GM12878 (cell line): ENCODE results near the gene ATP1B1. TPM values are rescaled to one million over a fixed set of nuclear protein-coding genes. Genes with fewer than 3 reads are reported as not detected.

Experiments used
- ATAC-seq: fragments of 200-7000 bp; cut with Tn5 transposase; 3 replicates; pipeline ENCODE4 v1.9.1; 2020; ENCODE audit warnings: mild to moderate bottlenecking, moderate library complexity
- BruUV-seq: library from RNA; stranded (reverse); fragments of 400-500 nt; replicated peaks from 2 replicates; lab custom pipeline; 2021; lab: Mats Ljungman, UMichigan
- CTCF ChIA-PET: fragments of 300-600 bp; sonication (Branson Sonifier 250); formaldehyde crosslinking; extraction: SDS; loops from one replicate; lab custom pipeline; 2021; ENCODE audit warnings: inconsistent platforms; lab: Yijun Ruan, JAX
- POLR2A ChIA-PET: fragments of 350-600 bp; formaldehyde crosslinking; extraction: SDS; loops from one replicate; lab custom pipeline; 2021; ENCODE audit warnings: inconsistent platforms; lab: Charles Lee
- RAD21 ChIA-PET: fragments of 300-600 bp; sonication (Branson Sonifier 250); formaldehyde crosslinking; loops from one replicate; lab custom pipeline; 2023; ENCODE audit warnings: antibody characterized with exemption; ENCODE audit not compliant: unreplicated experiment; lab: Charles Lee
- SMC1A ChIA-PET: fragments of 300-600 bp; sonication (Branson Sonifier 250); formaldehyde crosslinking; loops from one replicate; lab custom pipeline; 2023; ENCODE audit not compliant: unreplicated experiment, uncharacterized antibody; lab: Charles Lee
- DNase-seq: peaks from one replicate; pipeline ENCODE4 v3.0.0-alpha.2; 2011; ENCODE audit warnings: low read depth, low spot score
- FAIRE-seq: peaks from 3 replicates; lab custom pipeline; 2011; peaks lifted over from hg19 to GRCh38; lab: Jason Lieb, UNC
- H2AFZ ChIP-seq: 2 replicates; pipeline ENCODE4 v1.6.0; 2011; ENCODE audit warnings: low read depth, low read length, control low read depth; ENCODE audit not compliant: control insufficient read depth
- H3K27ac ChIP-seq: 2 replicates; pipeline ENCODE4 v1.5.1; 2011; ENCODE audit warnings: control low read depth; ENCODE audit not compliant: control insufficient read depth, insufficient read depth
- H3K27me3 ChIP-seq, 2 experiments: replicated peaks in 1 of 2; 2 replicates each; pipeline versions ENCODE4 v1.6.0 to v1.6.1; 2011; ENCODE audit warnings: low read length in 1 of 2; ENCODE audit not compliant: control insufficient read depth in 2 of 2, insufficient read depth in 2 of 2
- H3K36me3 ChIP-seq, 2 experiments: 2 replicates each; pipeline ENCODE4 v1.5.1; 2011; ENCODE audit warnings: low read length in 1 of 2; ENCODE audit not compliant: control insufficient read depth in 2 of 2, insufficient read depth in 2 of 2
- H3K4me1 ChIP-seq: 2 replicates; pipeline ENCODE4 v1.6.1; 2011; ENCODE audit warnings: mild to moderate bottlenecking, low read length, moderate library complexity, mixed read lengths; ENCODE audit not compliant: control insufficient read depth, insufficient read depth
- H3K4me2 ChIP-seq: 2 replicates; pipeline ENCODE4 v1.6.0; 2011; ENCODE audit warnings: control low read depth; ENCODE audit not compliant: control insufficient read depth, insufficient read depth
- H3K4me3 ChIP-seq: fragments of 200-600 bp; sonication (generic); 2 replicates; pipeline ENCODE4 v1.5.1; 2016
- H3K79me2 ChIP-seq: 2 replicates; pipeline ENCODE4 v1.6.0; 2011; ENCODE audit warnings: low read length; ENCODE audit not compliant: control insufficient read depth, insufficient read depth
- H3K9ac ChIP-seq: 2 replicates; pipeline ENCODE4 v1.8.0; 2011; ENCODE audit warnings: low read length, control low read depth, mixed read lengths; ENCODE audit not compliant: control insufficient read depth, insufficient read depth
- H3K9me3 ChIP-seq: replicated peaks from 3 replicates; pipeline ENCODE4 v1.5.1; 2011; ENCODE audit warnings: mild to moderate bottlenecking, low read length; ENCODE audit not compliant: control insufficient read depth, insufficient read depth
- H4K20me1 ChIP-seq: 2 replicates; pipeline ENCODE4 v1.6.0; 2011; ENCODE audit not compliant: control insufficient read depth, insufficient read depth
- ATF7 ChIP-seq: fragments of 450-650 bp; IDR thresholded peaks from 2 replicates; pipeline ENCODE4 v1.6.1; 2016; ENCODE audit warnings: low read depth, mild to moderate bottlenecking
- BRCA1 ChIP-seq: IDR thresholded peaks from 2 replicates; pipeline ENCODE4 v1.6.1; 2011; ENCODE audit warnings: low read depth, low read length, improper control_type of control experiment
- CREB1 ChIP-seq: IDR thresholded peaks from 2 replicates; pipeline ENCODE4 v1.6.1; 2012; ENCODE audit warnings: low read depth, mild to moderate bottlenecking, inconsistent platforms
- CREM ChIP-seq: IDR thresholded peaks from 2 replicates; pipeline ENCODE4 v1.6.1; 2014; ENCODE audit warnings: antibody characterized with exemption, low read depth
- E4F1 ChIP-seq: fragments of 450-650 bp; IDR thresholded peaks from 2 replicates; pipeline ENCODE4 v1.6.1; 2018; ENCODE audit warnings: borderline replicate concordance, mild to moderate bottlenecking; ENCODE audit not compliant: partially characterized antibody
- IKZF1 ChIP-seq: fragments of 450-650 bp; conservative IDR thresholded peaks from 2 replicates; pipeline ENCODE4 v1.6.1; 2017; ENCODE audit warnings: antibody characterized with exemption, mild to moderate bottlenecking
- IKZF2 ChIP-seq, 2 experiments: fragments of 450-650 bp; IDR thresholded peaks; 2 replicates each; pipeline ENCODE4 v1.6.1; 2017; ENCODE audit warnings: mild to moderate bottlenecking in 2 of 2, moderate library complexity in 2 of 2
- IRF4 ChIP-seq: IDR thresholded peaks from 2 replicates; pipeline ENCODE4 v1.6.1; 2011; ENCODE audit warnings: low read depth, low read length
- JUNB ChIP-seq: IDR thresholded peaks from 2 replicates; pipeline ENCODE4 v1.6.1; 2016; ENCODE audit warnings: antibody characterized with exemption, mild to moderate bottlenecking
- NKRF ChIP-seq: fragments of 450-650 bp; conservative IDR thresholded peaks from 2 replicates; pipeline ENCODE4 v1.6.1; 2017; ENCODE audit warnings: mild to moderate bottlenecking, moderate library complexity
- NR2F1 ChIP-seq: fragments of 450-650 bp; conservative IDR thresholded peaks from 2 replicates; pipeline ENCODE4 v1.6.1; 2017; ENCODE audit warnings: mild to moderate bottlenecking
- PKNOX1 ChIP-seq: fragments of 450-650 bp; IDR thresholded peaks from 2 replicates; pipeline ENCODE4 v1.6.1; 2016; ENCODE audit warnings: mild to moderate bottlenecking
- WGBS: methylation state at CpG from one replicate; pipeline ENCODE4 v1.1.6; 2016; ENCODE audit warnings: low lambda C conversion rate; ENCODE audit not compliant: insufficient replicate concordance, insufficient coverage; ENCODE audit errors: missing lambda C conversion rate; 5-methylcytosine and 5-hydroxymethylcytosine counted together
- in situ Hi-C: fragments of 300-500 bp; cut with MboI; formaldehyde crosslinking; loops from 9 replicates; pipeline ENCODE4 v1.14.3; 2018; ENCODE audit warnings: mixed read lengths
- intact Hi-C: fragments of 100-400 bp; cut with micrococcal nuclease; formaldehyde crosslinking; loops from one replicate; pipeline ENCODE4 v1.14.2; 2022; ENCODE audit not compliant: unreplicated experiment
- polyA plus RNA-seq, 11 experiments: library from polyadenylated mRNA; depleted of rRNA in 4 of 11; unstranded in 6 of 11; stranded (reverse) in 5 of 11; fragments of >200 nt; fragmentation: Nextera tagmentation in 4 of 11; fragmentation: Illumina TruSeq in 1 of 11; extraction: Ambion mirVana in 4 of 11; extraction: Trizol in 1 of 11; gene quantifications; 1 replicate in 1 of 11; 2 replicates in 10 of 11; pipeline versions ENCODE4 v1.2.1 to v1.2.3, GENCODE V29; 2011 to 2016; ENCODE audit warnings: inconsistent platforms in 2 of 11, missing spikeins in 2 of 11, low read depth in 1 of 11
- total RNA-seq, 4 experiments: library from RNA; depleted of rRNA in 3 of 4; stranded (reverse); fragments of >200 nt in 3 of 4; fragmentation: Illumina TruSeq in 1 of 4; extraction: Trizol in 1 of 4; gene quantifications; 2 replicates each; pipeline versions ENCODE4 v1.2.1 to v1.2.3, GENCODE V29; 2013 to 2021
- TF ChIP-seq, protein P1 (sequence below): fragments of 450-650 bp; IDR thresholded peaks from 2 replicates; pipeline ENCODE4 v1.6.1; 2018; ENCODE audit warnings: mild to moderate bottlenecking, low read depth, moderate library complexity; ENCODE audit not compliant: partially characterized antibody

ATP1B1 gene
- total and polyA plus RNA-seq, 10 of the 15 experiments (the other 5 are each of a cell fraction or from before 2014, with no cell fraction given): 0.84 to 14.0 (median 1.4) TPM

DNA sequence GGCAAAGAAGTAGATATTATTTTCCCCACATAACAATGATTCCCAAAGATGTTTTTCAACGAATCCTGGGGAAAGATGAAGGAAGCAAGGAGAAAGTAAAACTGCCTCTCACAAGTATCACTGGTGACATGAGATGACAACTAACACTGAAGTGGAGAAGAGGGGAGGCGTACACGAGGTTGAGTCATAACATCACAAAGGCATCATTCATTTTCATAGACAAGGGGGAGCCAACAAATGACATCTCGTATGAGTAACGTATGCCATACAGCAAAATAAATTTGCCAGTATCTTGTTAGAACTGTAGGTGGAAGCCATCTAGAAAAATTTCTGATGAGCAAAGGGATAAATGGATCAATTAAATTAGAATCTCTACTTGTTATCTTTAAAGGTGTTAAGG lies 56.6 kb downstream of the ATP1B1 start:
- ChIA-PET POLR2A (interaction anchor here (0.6 kb wide), 1 partner anchor 160 kb away, joined by 3 read pairs; no protein-coding TSS in a partner anchor), RAD21 (no interaction called here), CTCF (no interaction called here), SMC1A (interaction anchor here (4.6 kb wide), 1 partner anchor 558 kb away, joined by 37 read pairs; no protein-coding TSS in a partner anchor)
- DNase-seq (no peak), FAIRE-seq (no peak), ATAC-seq (peak; percentile 58)
- Histone ChIP-seq H3K4me3 (no peak overlapping the region), H3K79me2 (no peaks in the 10 kb centered on the region), H4K20me1 (no peaks in the 10 kb centered on the region), H3K9me3 (no peaks in the 10 kb centered on the region), H3K4me2 (no peak overlapping the region), H2AFZ (no peak overlapping the region), H3K27me3 (no peaks in the 10 kb centered on the region), H3K36me3 (no peaks in the 10 kb centered on the region), H3K9ac (no peak overlapping the region), H3K4me1 (peaks cover 12% of the 10 kb centered on the region; the same call in 1 of the 2 replicates), H3K27ac (no peak overlapping the region)
- TF ChIP-seq CREB1 (peak; percentile 52; the same call in 1 of the 2 replicates), CREM (peak; percentile 33; the same call in 1 of the 2 replicates), ATF7 (peak; percentile 59), IKZF2 (IDR thresholded peaks at IDR 0.05) (peak in 1 of 2 experiments; percentile 51; a peak in 2 of 4 replicates), BRCA1 (no peak), E4F1 (no peak), IRF4 (peak; percentile 75; the same call in 1 of the 2 replicates), JUNB (peak; percentile 79), IKZF1 (0 out of 2 replicates have a peak, but pooled peaks have one; percentile 24), NR2F1 (no peak), PKNOX1 (peak; percentile 80), NKRF (no peak)
- TF ChIP-seq, protein P1, sequence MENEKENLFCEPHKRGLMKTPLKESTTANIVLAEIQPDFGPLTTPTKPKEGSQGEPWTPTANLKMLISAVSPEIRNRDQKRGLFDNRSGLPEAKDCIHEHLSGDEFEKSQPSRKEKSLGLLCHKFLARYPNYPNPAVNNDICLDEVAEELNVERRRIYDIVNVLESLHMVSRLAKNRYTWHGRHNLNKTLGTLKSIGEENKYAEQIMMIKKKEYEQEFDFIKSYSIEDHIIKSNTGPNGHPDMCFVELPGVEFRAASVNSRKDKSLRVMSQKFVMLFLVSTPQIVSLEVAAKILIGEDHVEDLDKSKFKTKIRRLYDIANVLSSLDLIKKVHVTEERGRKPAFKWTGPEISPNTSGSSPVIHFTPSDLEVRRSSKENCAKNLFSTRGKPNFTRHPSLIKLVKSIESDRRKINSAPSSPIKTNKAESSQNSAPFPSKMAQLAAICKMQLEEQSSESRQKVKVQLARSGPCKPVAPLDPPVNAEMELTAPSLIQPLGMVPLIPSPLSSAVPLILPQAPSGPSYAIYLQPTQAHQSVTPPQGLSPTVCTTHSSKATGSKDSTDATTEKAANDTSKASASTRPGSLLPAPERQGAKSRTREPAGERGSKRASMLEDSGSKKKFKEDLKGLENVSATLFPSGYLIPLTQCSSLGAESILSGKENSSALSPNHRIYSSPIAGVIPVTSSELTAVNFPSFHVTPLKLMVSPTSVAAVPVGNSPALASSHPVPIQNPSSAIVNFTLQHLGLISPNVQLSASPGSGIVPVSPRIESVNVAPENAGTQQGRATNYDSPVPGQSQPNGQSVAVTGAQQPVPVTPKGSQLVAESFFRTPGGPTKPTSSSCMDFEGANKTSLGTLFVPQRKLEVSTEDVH: no peak
- no TSS peak for BruUV-seq
- in situ Hi-C loops: no loop called here
- WGBS: 6% methylated on average over 5 of the region's 5 CpGs
- intact Hi-C loops: loop anchor here (5.0 kb wide), 2 partner anchors 526 to 561 kb away; no protein-coding TSS in a partner anchor
